Measurements from ENCODE around the gene INHBB.

The INHBB gene

DNA sequence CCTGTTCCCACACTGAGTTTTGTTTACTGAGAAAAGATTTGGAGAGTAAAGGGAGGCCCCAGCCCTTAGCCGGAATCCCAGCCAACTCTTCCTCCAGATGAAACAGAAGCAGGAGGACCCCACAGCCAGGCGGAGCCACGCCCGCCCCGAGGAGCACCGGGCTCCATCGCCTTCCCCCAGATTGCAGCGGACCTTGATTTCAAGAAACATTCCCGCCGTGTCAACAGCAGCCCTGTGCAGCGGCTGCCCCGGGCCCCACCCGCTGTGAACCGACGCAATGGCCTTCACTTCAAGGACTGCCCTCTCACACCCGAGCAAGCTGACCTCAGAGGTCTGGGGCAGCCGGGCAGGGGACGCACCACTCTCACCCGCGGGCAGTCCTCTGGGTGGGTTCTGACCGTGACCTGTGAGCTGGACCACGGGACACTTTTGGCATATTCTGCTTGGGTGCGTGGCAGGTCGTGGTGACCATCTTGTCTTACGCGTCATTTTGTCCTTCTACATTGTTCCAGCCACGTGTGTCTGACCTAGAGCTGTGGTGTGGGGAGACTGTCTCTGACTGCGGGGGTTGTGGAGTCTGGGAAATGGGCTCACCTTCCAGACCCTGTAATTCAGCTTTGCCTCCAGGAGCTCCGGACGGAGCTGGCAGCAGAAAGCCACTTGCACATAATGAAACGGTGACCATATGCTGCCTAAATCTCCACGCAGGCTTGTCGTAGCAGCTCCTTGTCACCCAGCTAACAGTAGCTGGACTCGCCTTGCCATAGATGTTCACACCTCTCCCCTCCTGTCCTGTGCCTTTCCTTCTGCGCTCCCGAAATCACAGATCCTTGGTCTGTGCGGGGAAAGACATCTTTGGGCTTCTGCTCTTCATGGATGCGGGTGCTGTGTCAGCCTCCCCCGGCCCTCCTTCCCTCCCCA lies 32.0 kb upstream of the INHBB start:
- H3K9ac ChIP-seq, result no peak overlapping the region; a peak in 1 of 22 replicates
- no peak overlapping the region for H3K4me3 ChIP-seq
- peaks cover 0 to 13% (median 0%) of the 10 kb centered on the region in 11 experiments; a peak in 2 of 22 replicates for H3K27me3 ChIP-seq
- peak overlapping the region; percentile 53 to 87 (median 62) for H3K4me2 ChIP-seq
- H3K27ac ChIP-seq, result no peak overlapping the region
- H3K9me3 ChIP-seq (replicated peaks in 1 of 11), result no peaks in the 10 kb centered on the region
- TF ChIP-seq Cebpa-rat (IDR thresholded peaks at IDR 0.05), result no peak
- H4K20me1 ChIP-seq, result peaks cover 0 to 4% (median 0%) of the 10 kb centered on the region in 11 experiments; a peak in 1 of 22 replicates
- H3K4me1 ChIP-seq, result peaks cover 6 to 35% (median 29%) of the 10 kb centered on the region in 10 experiments
- no peaks in the 10 kb centered on the region for H3K36me3 ChIP-seq

DNA sequence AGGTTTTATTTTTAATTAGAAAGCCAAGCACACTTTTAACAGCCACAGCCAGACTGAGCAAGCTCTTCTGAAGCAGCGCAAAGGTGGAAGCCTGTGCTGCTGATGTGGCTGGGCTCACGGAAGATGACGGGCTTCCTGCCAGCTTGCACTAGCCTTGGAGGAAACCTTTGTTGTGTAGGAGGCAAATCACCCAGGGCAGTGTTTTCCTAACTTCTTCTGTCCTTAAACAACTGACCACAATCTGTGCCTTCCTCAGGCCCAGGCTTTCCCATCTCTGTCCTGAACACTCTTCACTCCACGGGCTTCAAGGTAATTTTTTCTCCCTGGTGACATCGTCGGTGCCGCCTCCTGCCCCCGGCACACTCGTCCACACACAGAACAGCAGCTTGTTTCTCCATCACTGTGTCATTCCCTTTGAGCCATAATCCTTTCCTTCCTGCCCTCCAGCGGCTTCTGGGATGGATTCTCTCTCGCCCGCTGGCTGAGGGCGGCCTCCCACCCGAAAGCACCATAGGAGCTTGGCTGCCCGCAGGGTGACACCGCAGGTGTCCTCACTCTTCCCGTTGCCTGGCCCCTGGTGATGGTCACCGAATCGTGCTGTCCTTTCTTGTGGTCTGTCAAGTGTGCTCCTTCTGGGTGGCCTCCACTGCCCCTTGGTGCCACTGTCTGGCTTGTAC lies 31.1 kb upstream of the INHBB start:
- no peaks in the 10 kb centered on the region for H3K9me3 ChIP-seq (replicated peaks in 1 of 11)
- no peaks in the 10 kb centered on the region for H3K36me3 ChIP-seq
- peak overlapping the region; percentile 21 to 70 (median 55) for H3K4me2 ChIP-seq
- H3K27ac ChIP-seq, result no peak overlapping the region
- H3K27me3 ChIP-seq, result peaks cover 0 to 13% (median 0%) of the 10 kb centered on the region in 11 experiments; a peak in 2 of 22 replicates
- H3K9ac ChIP-seq, result no peak overlapping the region; a peak in 1 of 22 replicates
- H3K4me3 ChIP-seq, result no peak overlapping the region
- H3K4me1 ChIP-seq, result peaks cover 6 to 35% (median 29%) of the 10 kb centered on the region in 10 experiments
- peaks cover 0 to 4% (median 0%) of the 10 kb centered on the region in 11 experiments; a peak in 1 of 22 replicates for H4K20me1 ChIP-seq
- TF ChIP-seq Cebpa-rat (IDR thresholded peaks at IDR 0.05), result no peak

DNA sequence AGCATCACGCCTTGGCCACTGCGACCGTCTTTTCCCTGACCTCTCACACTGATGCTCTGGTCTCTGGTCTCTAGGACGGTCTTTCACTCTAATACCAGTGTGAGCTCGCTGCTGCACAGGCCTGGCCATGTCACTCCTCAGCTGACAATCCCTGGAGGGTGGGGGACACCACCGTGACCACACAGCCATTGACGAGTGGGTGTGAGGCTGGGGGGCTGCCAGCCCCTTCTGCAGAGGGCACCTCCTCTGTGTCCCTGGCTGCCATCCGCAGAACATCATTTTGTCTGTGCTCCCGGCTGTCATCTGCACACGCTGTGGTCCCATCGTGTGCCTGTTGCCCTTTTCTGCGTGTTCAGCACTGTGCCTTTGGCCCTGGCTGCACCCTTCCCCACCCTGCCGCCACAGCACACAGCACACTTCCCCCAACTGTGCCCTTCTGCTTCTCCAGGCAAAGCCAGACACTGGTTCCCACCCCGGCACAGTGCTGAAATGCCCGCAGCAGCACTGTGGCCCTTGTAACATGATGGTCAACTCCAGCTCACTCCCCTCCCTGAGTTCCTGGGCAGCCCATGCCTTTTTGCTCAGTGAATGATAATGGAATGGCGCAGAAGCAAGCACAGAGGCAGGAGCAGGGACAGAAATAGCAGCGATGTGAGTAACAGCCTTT lies 30.4 kb upstream of the INHBB start:
- H3K27me3 ChIP-seq, result peaks cover 0 to 15% (median 0%) of the 10 kb centered on the region in 11 experiments; a peak in 3 of 22 replicates
- peaks cover 6 to 35% (median 29%) of the 10 kb centered on the region in 10 experiments for H3K4me1 ChIP-seq

DNA sequence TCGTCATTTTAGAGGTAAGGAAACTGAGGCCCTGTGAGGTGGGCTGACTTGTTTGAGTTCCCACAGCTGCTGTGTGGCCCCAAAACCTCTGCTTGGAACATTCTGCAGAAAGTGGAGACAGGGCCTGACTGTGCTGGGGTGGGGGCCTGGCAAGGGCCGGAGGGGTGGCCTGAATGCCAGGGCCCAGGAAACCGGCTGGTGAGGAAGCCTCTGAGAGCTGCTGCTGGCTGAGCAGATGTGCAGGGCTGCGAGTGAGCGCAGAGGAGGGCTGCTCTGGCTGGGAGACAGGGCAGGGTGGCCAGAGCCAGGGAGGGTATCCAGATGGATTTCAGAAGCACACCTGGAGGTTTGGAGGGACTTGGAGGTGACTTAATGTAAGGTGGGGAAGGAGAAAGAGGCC lies 29.9 kb upstream of the INHBB start:
- Histone ChIP-seq H3K4me2 (peak overlapping the region in 1 of 11 experiments; percentile 70; a peak in 1 of 22 replicates), H3K27me3 (peaks cover 0 to 17% (median 0%) of the 10 kb centered on the region in 11 experiments; a peak in 3 of 22 replicates), H4K20me1 (0 out of 22 replicates have a peak, but pooled peaks cover 0 to 4% (median 0%) of the 10 kb centered on the region in 11 experiments), H3K4me1 (peaks cover 6 to 35% (median 29%) of the 10 kb centered on the region in 10 experiments), H3K27ac (no peak overlapping the region), H3K36me3 (no peaks in the 10 kb centered on the region), H3K4me3 (no peak overlapping the region), H3K9ac (no peak overlapping the region), H3K9me3 (replicated peaks in 1 of 11) (no peaks in the 10 kb centered on the region)
- no peak for TF ChIP-seq Cebpa-rat (IDR thresholded peaks at IDR 0.05)

More for the DNA sequence above, 30.4 kb upstream of the INHBB start:
- Histone ChIP-seq H3K9ac (no peak overlapping the region), H3K9me3 (replicated peaks in 1 of 11) (no peaks in the 10 kb centered on the region), H3K27ac (no peak overlapping the region), H4K20me1 (0 out of 22 replicates have a peak, but pooled peaks cover 0 to 4% (median 0%) of the 10 kb centered on the region in 11 experiments), H3K4me3 (no peak overlapping the region), H3K4me2 (peak overlapping the region in 10 of 11 experiments; percentile 46 to 70 (median 56); a peak in 14 of 22 replicates), H3K36me3 (no peaks in the 10 kb centered on the region)
- no peak for TF ChIP-seq Cebpa-rat (IDR thresholded peaks at IDR 0.05)

DNA sequence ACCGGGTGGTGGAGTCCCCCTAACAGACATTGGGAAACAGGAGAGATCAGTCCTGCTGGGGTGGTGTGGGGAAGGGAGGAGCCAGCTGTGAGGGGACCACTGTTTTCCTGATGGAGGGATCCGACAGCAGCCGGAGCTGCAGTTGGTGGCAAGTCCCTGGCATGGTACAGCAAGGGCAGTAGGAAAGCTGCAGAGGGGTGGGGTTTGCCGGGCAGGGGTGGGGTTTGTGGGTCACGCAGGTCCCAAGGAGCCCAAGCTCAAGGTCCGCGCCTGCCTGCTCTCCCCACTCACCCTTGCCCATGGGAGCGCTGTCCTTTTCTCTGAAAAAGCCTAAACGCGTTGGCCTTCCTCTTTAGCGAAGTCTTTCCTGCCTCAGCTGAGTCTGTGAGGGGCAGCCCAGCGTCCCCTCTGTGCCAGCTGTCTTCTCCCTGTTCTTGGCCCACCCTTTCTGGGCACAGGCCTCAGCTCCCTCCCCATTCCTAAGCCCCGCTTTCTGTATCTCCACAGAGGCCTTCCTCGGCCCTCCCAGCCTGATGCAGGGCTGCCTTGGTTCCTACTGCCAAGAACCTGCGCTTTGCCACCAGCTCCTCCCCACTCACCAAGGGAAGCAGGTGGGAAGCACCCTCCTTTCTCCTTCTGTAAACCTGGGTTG lies 29.3 kb upstream of the INHBB start:
- Histone ChIP-seq H3K4me1 (peaks cover 7 to 38% (median 33%) of the 10 kb centered on the region in 10 experiments), H3K27ac (no peak overlapping the region), H3K4me2 (no peak overlapping the region), H3K36me3 (no peaks in the 10 kb centered on the region), H3K27me3 (peaks cover 0 to 17% (median 0%) of the 10 kb centered on the region in 11 experiments; a peak in 3 of 22 replicates), H4K20me1 (0 out of 22 replicates have a peak, but pooled peaks cover 0 to 4% (median 0%) of the 10 kb centered on the region in 11 experiments), H3K9ac (no peak overlapping the region), H3K4me3 (no peak overlapping the region), H3K9me3 (replicated peaks in 1 of 11) (no peaks in the 10 kb centered on the region)
- TF ChIP-seq Cebpa-rat (IDR thresholded peaks at IDR 0.05), result no peak

DNA sequence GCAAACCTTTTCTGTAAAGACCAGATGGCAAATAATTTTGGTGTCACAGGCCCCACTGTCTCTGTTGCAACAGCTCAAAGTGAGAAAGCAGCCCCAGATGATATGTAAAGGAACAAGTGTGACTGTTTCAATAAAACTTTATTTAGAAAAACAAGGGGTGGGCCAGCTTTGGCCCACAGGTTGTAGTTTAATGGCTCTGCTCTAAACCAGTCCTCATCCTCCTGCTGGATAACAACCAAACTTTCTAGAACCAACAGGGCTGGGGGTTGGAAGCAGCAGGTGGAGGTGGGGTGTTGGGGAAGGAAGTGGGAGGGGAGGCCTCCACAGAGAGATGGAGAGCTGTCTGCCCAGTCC lies 28.8 kb upstream of the INHBB start:
- no peak for TF ChIP-seq Cebpa-rat (IDR thresholded peaks at IDR 0.05)
- Histone ChIP-seq H3K4me3 (no peak overlapping the region), H4K20me1 (0 out of 22 replicates have a peak, but pooled peaks cover 0 to 4% (median 0%) of the 10 kb centered on the region in 11 experiments), H3K9me3 (replicated peaks in 1 of 11) (no peaks in the 10 kb centered on the region), H3K4me1 (peaks cover 12 to 43% (median 38%) of the 10 kb centered on the region in 10 experiments), H3K9ac (no peak overlapping the region), H3K27me3 (peaks cover 0 to 17% (median 0%) of the 10 kb centered on the region in 11 experiments; a peak in 3 of 22 replicates), H3K36me3 (no peaks in the 10 kb centered on the region), H3K4me2 (no peak overlapping the region), H3K27ac (no peak overlapping the region)

DNA sequence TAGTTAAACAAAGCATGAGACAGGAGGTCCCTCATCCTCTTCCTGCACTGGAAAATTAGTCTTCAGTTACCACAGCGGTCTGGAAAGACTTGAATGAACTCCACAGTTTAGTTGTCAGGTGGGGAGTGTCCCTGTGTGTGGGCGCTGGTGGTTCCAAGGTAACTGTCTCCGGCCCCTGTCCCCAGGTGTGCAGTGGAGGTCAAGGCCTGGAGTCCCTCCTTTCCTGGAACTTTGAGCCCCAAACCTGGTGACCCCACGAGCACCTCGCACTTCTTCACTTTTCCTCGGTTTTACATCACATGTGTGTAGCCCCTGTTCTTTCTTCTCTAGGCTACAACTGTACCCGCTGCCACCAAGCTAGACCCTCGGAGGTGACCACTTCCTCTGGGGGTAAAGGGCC lies 28.0 kb upstream of the INHBB start:
- Histone ChIP-seq H3K27ac (no peak overlapping the region), H3K4me1 (peaks cover 12 to 46% (median 41%) of the 10 kb centered on the region in 10 experiments), H4K20me1 (0 out of 22 replicates have a peak, but pooled peaks cover 0 to 4% (median 0%) of the 10 kb centered on the region in 11 experiments), H3K9ac (no peak overlapping the region), H3K27me3 (peaks cover 0 to 17% (median 0%) of the 10 kb centered on the region in 11 experiments; a peak in 3 of 22 replicates), H3K9me3 (replicated peaks in 1 of 11) (no peaks in the 10 kb centered on the region), H3K4me2 (peak overlapping the region in 3 of 11 experiments; percentile 25 to 40 (median 26); a peak in 3 of 22 replicates), H3K4me3 (no peak overlapping the region), H3K36me3 (no peaks in the 10 kb centered on the region)
- TF ChIP-seq Cebpa-rat (IDR thresholded peaks at IDR 0.05), result no peak

DNA sequence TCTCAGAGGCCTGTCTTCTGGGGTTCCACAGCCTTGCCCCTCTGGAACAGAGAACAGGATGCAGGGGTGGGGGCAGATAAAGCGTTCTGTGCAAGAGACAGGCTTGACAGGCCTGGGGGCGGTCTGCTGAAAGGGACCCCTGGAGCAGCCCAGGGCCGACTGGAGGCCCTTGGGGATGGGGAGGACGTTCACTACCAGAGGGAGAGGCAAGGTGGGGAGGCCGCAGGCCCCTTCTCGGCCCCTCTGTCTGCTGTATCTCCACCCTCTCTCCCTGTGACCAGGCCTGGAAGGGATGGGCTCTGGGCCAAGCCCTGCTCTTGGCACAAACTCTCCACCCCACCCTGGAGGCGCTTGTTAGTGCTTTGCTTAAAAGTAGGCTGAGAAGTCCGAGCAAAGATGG lies 27.3 kb upstream of the INHBB start:
- Histone ChIP-seq H3K4me3 (no peak overlapping the region), H3K4me1 (peaks cover 12 to 47% (median 41%) of the 10 kb centered on the region in 10 experiments), H3K27ac (no peak overlapping the region), H3K4me2 (peak overlapping the region in 2 of 11 experiments; percentile 26 to 40; a peak in 3 of 22 replicates), H3K27me3 (peaks cover 0 to 17% (median 0%) of the 10 kb centered on the region in 11 experiments; a peak in 3 of 22 replicates), H3K36me3 (no peaks in the 10 kb centered on the region), H3K9me3 (replicated peaks in 1 of 11) (no peaks in the 10 kb centered on the region), H3K9ac (no peak overlapping the region), H4K20me1 (0 out of 22 replicates have a peak, but pooled peaks cover 0 to 3% (median 0%) of the 10 kb centered on the region in 11 experiments)
- TF ChIP-seq Cebpa-rat (IDR thresholded peaks at IDR 0.05), result no peak
